GM15510 (cell line): Measurements from ENCODE around the gene TNRC18.
A peak's percentile ranks its signal among the peaks of the same experiment; 100 is the strongest.

Experiments
- POLR2A ChIP-seq: IDR thresholded peaks from 3 replicates; pipeline ENCODE4 v1.6.1; 2011; ENCODE audit warnings: borderline replicate concordance; ENCODE audit not compliant: insufficient read length; ENCODE audit errors: extremely low read depth

Gene TNRC18

DNA sequence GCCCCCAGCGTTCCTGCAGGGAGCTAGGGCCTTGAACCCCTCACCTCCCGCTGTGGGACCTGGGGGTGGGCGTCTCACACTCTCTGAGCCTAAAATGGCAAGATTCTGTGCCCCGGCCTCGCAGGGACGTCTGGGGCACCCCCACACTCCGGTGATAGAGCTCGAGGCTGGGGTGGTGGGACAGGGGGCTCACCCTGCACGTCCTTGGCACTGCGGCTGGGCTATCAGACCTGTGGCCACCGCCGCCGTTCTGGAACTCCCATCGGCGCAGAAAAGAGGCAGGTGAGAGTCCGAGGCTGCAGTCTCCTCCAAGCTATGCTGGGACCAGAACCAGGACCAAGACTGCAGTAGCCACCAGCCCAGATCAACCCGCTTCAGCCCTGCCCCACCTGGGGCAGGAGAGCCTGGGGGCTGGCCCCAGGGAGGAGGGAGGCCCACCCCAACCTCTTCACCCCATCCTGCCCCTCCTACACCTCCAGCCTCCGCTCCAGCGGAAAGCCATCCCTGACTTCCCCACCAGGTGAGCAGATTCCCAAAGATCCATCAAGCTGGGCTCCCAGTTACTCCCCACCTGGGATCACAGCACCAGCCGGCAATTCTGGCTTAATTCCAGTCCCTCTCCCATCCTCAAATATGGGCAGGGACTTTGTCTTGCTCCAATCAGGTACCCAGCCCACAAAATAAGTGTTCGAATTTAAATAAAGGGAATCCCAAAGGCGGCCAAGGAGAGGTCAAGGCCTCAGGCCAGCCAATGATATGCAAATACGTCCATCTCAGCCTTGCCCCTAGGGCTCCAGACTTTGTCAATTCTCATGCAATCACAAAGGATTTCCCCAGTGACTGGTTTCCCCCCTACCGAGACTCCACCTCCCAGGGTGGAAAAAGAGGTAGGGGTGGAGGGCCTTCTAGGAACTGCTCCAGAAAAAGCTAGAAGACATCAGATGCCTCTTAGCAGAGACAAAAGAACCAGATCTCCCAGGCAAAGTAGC lies 16.4 kb downstream of the TNRC18 start:
- no peak for TF ChIP-seq POLR2A

DNA sequence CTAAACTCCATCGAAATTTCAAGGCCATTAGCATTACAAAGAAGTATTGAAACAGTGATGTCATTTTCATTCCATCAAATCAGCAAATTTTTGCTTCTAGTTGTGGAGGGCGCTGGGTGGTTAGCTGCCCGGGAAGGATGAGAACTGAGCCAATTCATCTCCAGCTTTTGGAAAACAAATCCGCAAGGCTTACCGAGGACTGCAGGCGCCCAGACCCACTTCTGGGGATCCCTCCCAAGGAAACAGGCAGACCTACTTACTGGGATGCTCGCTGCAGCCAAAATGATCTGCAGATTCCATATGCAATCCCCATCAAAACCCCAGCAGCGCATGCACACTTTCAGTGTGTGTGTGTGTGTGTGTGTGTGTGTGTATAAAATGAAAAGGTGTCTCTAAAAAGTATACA lies 19.2 kb downstream of the TNRC18 start:
- TF ChIP-seq POLR2A = no peak

DNA sequence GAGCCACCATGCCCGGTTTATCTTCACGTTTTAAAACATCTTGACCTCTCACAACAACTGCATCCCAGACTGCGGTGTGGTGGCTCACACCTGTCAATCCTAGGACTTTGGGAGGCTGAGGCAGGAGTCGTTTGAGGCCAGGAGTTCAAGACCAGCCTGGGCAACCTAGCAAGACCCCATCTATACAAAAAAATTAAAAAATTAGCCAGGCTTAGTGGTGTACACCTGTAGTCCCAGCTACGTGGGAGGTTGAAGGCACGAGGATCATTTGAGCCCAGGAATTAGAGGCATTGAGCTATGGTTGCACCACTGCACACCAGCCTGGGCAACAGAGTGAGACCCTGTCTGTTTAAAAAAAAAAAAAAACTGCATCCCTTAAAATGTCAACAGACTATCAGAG lies 20.2 kb downstream of the TNRC18 start:
- no peak for TF ChIP-seq POLR2A

DNA sequence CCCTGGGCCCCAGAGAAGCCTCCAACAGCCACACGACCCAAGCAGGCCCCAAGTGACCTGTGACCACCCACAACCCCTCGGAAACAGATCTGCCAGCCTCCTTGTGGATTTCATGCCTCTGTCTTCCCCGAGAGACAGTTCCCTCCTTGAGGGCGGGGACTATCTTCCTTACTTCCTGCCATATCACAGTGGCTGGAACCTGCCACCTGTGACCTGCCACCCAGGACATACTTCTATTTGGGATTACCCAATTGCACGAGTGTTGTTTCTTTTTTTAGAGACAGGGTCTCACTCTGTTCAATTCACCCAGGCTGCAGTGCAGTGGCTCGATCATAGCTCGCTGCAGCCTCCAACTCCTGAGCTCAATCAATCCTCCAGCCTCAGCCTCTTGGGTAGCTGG lies 25.9 kb downstream of the TNRC18 start:
- no peak for TF ChIP-seq POLR2A

DNA sequence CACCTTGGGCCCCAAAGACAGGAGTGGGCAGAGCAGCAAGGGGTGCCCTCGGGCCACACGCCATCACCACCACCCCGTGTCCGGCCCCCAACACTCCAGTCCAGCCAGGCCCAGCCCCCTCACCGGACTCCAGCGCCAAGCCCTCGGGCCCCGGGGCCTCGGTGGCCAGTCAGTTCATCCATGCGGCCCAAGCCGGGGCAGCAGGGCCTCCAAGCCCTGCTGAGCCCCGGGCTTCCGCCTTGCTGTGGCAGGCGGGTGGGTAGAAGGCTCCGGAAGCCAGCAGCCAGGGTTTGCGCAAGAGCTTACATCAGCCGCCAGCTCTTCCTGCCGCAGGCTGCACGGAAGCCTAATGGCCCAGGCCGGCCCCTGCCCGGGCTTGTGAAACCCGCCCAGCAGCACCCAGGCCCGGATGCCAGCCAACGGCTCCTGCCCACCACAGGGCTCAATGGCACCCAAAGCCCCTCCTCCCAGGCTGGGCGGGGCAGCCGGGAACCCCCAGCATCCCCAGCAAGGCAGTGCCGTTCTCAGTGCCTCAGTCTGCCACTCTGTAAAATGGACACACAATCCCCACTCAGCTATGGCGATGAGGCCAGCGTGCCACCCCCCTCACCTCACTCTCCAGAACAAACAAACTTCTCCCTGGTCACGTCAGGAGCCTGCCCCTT lies 26.5 kb downstream of the TNRC18 start:
- TF ChIP-seq POLR2A = peak; percentile 82

DNA sequence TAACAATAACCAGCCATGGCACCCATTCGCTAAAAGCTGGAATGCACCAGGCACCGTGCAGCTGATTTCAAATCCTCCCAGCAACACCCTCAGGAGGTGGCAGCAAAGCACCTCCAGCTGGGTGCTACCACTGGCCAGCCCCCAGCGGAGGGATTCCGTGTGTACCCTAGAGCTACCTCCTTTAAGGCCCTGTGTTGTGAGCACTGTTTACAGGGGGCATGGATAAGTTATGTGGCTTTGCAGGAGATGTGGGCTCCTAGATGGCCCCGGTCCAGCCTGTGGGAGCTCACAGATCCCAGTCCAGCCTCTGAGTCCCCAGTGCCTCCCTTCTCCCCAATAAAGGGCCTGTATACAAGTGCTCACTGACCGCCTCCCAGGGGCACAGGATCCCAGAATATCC lies 27.1 kb downstream of the TNRC18 start:
- TF ChIP-seq POLR2A = no peak

DNA sequence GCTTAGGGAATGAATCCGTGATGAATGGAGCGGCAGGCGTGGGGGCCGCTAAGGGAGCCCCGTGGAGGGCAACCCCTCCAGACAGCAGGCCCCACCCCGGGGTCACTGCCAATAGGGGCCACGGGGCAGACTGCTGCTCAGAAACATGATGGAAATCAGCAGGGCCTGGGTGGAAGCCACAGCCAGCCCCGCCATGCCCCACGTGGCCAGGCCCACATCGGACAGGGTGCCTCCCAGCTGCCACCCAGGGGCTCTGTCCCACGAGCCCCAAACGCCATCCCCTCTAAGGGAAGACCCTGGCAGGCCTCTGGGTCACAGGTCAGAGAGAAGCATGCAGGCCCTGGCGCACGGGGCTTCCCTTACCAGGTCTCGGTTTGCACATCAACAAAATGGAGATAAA lies 28.4 kb downstream of the TNRC18 start:
- TF ChIP-seq POLR2A = no peak

DNA sequence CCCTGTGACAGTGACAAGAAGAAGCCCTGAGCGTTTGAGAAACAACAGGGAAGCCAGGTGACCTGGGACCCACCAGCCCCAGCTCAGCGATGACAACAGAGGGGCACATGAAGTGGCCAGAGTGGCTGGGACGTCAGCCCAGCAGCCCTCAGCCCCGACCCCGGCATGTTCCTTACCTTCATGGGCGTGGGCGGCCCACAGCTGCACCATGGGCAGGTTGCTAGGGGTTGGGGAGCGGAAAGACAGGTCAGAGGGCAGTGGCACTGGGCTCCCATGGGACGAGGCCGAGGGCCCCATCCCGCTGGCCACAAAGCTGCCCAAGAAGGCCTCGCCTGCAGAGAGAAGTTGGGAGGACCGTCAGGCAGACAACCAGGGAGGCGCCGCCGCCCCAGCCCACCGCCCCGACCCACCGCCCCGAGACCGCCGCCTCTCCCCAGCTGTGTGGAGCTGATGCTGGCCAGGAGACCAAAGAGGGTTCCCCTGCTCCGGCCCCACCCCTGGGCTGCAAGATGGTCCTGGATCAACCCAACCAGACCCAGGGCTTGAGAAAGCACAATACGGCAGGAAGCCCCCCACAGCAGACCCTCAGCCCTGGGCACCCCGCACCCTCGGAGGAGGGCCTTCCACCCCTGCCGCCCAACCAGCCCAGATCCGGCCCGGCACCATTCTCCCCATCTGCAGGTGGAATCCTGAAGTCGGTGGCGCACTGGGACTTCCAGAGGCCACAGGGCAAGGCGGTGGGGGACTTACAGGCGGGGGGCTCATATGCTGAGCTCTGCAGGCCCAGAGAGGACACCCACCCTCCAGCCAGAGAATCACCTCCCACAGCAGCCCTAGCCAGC lies 29.1 kb downstream of the TNRC18 start:
- TF ChIP-seq POLR2A = no peak

DNA sequence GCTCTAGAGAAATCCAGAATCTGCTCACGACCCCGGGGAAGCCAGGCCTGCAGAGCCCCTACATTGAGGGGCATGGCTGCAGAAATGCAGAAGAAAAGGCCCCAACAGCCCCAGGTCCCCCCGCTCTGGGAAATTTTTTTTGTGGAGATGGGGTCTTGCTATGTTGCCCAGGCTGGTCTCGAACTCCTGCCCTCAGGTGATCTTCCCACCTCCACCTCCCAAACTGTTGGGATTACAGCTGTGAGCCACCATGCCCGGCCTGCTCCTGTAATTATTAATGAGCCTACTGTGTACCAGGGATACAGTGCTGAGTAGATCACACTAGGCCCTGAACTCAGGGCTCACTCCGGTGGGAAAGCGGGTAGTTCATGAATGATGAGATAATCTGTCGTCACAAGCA lies 29.9 kb downstream of the TNRC18 start:
- no peak for TF ChIP-seq POLR2A

DNA sequence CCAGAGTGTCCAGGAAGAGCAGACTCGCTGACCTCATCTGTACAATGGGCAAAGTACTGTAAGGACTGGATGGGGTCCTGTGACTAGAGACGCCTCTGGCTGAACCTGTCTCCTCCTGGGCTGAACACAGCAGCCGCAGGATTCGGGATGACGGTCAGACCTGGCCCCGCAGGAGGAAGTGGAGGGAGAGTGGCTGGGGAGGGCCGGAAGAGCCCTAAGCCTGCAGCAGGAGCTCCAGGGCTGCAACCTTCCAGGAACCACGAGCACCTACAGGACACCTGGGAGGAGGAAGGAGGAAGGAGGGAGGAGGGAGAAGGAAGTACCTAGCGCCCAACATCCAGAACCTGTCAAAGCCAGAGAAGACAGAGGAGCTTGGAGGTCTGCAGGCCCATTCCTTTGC lies 30.3 kb downstream of the TNRC18 start:
- TF ChIP-seq POLR2A = no peak

DNA sequence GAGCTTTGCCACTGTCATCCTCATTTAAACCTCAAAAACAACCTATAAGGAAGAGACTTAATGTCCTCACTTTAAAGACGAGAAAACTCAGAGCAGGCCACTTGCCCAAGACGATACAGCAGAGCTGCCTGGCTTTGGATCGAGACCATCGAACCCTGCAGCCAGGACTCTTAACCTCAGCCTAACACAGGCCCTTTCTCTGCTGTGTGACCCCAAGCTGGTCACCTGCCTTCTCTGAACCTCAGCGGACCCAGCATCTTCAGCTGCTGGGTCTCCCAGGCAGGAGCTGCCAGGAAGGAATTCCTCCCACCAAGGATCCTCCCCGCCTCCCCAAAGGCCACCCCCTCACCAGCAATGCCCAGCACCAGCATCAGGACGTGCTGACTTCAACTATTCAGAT lies 32.7 kb downstream of the TNRC18 start:
- no peak for TF ChIP-seq POLR2A

DNA sequence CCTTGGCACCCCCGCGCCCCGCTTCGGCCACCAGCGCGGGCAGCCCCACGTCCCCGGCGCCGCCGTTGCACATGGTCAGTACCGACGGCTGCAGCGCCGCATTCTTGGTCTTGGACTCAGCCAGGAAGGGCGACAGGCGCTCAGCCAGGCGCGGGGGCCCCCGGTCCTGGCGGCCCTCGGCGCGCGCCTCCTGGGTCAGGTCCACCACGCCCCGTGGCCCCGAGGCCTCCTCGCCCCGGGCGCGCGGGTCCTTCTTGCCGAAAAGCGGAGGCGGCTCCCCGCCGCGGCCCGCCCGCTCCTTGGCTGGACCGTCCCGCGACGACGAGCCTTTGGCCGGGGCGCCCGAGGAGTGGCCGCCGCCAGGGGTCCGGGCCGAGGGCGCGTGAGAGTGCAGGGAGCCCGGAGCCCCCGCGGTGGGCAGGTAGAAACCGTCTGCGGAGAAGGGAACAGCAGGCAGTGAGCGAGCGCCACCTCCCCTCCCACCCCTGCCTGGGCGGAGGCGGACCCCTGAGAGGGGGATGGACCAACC lies 34.7 kb downstream of the TNRC18 start:
- no peak for TF ChIP-seq POLR2A

DNA sequence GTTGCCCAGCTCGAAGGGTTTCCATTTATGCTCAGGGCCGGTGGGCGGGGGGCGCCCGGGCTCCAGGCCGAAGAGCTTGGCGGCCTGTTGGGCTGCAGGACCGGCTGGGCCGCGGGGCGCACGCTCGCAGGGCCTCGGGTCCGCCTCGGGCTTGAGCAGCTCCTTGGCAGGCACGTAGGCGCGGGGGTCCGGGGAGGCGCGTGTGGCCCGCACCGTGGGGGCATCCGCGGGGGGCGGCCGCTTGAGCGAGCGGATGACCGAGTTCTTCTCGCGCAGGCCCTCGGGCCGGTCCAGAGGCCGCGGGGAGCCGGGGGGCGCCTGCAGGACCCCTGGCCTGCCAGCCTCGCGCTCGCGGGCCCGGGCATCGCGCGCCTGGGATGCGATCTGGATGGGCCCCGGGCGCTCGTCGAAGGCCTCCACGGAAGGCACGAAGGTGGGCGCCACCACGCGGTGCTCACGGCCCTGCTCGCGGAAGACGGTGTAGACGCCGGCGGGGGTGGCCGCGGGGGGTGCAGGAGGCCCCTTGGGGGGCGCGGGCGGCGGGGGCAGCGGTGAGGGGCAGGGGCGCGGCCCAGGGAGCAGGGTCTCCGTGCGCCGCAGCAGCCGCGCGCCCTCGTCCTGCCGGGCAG lies 35.2 kb downstream of the TNRC18 start:
- TF ChIP-seq POLR2A = no peak

DNA sequence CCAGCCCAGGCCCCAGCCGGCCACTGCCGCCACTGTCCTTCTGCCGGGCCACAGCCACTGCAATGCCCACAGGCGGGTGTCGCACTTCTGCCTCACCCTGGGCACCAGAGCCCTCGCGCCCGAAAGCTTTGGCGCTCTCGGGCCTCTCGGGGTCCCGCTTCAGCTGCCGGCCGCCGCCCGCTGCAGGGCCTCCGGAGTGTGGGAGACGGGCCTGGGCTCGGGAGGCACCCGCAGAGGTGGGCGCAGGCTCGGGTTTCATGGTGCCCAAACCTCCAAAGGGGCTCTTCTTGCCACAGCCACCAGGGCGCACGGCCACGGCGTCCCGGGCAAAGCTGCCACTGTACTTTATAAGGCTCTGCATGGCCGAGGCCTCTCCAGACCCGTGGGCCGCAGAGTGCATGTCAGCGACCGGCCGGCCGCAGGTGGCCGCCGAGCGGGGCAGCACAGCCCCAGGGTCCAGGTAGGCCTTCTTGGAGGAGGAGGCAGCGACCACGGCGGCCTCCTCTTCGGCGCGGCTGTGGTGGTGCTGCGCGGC lies 35.9 kb downstream of the TNRC18 start:
- no peak for TF ChIP-seq POLR2A
